Testis (tissue), 2 donors: Measurements from ENCODE around the gene TADA2A.

ENCODE experiments used
- CTCF ChIP-seq, 3 experiments: fragments of 450-650 bp in 2 of 3; fragments of 200-600 bp in 1 of 3; sonication (generic) in 1 of 3; IDR thresholded peaks; one replicate each; pipeline ENCODE4 v1.5.1; 2016 to 2019; ENCODE audit warnings: antibody characterized with exemption in 3 of 3, mild to moderate bottlenecking in 2 of 3, moderate library complexity in 1 of 3
- POLR2A ChIP-seq: fragments of 450-650 bp; IDR thresholded peaks from one replicate; pipeline ENCODE4 v1.6.1; 2017; ENCODE audit warnings: antibody characterized with exemption, mild to moderate bottlenecking, moderate library complexity

- TF ChIP-seq CTCF (IDR thresholded peaks at IDR 0.05) (no peak), POLR2A (no peak)
Measured at GRCh38 chr17:37375706-37376105, 31.0 kb upstream of the TADA2A start, which contains the start of gene C17orf78.
